Left lobe of liver (tissue), 2 donors: ENCODE results near the gene FMC1. TPM values are rescaled to one million over a fixed set of nuclear protein-coding genes. Genes with fewer than 3 reads are reported as not detected.
"Not testable (repeated sequence)": the region's sequence is repeated elsewhere in the genome, so short reads cannot be mapped to it uniquely, and the experiment has no call there.

Source experiments
- ATAC-seq: fragments of 200-7000 bp; cut with Tn5 transposase; one replicate; pipeline ENCODE4 v1.9.1; 2020; ENCODE audit warnings: mild to moderate bottlenecking, moderate library complexity
- DNase-seq: peaks from one replicate; pipeline ENCODE4 v3.0.0-alpha.2; 2020; ENCODE audit warnings: low spot score
- total RNA-seq: library from RNA; stranded (reverse); gene quantifications from one replicate; pipeline ENCODE4 v1.2.1, GENCODE V29; 2021
- donor health status: DM: no; HTN: no; CAD: no; lungs with moderate emphysema.
- donor health status: DM: no; HTN: yes; CAD: no.

The FMC1 gene, protein sequence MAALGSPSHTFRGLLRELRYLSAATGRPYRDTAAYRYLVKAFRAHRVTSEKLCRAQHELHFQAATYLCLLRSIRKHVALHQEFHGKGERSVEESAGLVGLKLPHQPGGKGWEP
- 12.1 TPM for total RNA-seq

DNA sequence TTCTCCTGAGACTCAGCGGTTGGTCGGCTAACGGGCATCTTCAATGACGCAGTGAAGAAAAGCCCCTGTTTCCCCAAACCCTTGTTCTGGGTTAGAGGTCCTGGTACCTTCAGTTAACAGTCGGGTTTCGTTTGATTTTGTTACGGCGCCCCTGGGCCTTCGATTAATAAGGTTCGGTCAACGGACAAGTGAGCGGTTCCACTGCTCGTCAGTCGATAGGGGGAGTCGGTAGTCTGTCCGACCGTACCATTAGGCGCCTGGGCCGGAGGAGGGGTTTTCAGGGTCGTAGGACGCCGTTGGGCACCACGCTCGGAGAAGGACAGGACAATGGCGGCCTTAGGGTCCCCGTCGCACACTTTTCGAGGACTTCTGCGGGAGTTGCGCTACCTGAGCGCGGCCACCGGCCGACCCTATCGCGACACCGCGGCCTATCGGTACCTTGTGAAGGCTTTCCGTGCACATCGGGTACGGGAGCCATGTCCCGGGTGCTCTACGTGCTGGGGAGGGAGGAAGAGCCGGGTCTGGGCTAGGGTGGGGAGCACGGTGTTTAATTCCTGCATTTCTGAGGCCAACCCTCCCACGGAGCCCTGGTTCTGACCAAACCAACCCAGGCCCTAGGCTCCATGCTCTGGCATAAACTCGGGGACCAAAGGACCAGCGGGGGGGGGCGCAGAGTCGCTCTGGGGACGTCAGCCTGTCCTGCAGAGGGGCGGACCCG is at the start of gene FMC1:
Gene FMC1, plus strand, starts transcription at position 280 of the 718 bp plus-strand sequence. Its CDS starts 48 bp downstream, at position 328.
- peak; percentile 82 for ATAC-seq
- peak; percentile 95 for DNase-seq

DNA sequence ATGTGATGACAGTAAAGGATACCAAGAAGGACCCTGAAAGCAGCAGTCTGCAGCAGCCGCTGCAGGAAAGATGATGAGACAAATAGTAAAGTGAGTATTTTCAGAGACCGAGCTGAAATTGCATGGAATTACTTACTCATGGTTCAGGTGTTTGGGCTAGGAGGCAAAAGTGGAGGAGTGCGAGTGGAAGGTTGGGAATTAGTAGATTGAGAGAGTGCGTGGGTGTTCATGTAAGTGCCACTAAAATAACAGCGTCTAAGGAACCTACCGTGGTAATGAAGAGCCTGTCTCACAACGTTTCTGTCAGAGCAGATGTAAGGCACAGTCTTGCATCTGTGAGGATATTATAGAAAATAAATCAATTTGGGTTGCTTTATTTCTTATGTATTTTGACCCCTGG is 48.3 kb upstream of the FMC1 start:
- ATAC-seq (no peak), DNase-seq (no peak)

- ATAC-seq: no peak
- no peak for DNase-seq
These were observed 47.6 kb upstream of the FMC1 start for GRCh38 chr7:139293534-139293933.

DNA sequence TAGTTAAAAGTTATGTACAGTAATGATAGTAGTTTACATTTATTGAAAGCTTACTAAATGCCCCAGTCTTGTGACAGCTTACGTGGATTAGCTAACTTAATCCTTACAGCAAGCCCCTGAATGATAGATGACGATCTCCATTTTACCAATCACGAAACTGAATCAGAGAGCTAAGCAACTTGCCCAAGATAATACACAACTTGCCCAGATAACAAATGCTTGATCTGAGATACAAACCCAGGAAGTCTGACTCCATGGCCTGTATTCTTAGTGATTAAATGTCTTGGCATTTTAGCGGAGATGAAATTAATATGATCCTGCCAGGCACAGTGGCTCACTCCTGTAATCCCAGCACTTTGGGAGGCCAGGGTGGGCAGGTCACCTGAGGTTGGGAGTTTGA is 46.9 kb upstream of the FMC1 start:
- ATAC-seq (no peak), DNase-seq (no peak)

DNA sequence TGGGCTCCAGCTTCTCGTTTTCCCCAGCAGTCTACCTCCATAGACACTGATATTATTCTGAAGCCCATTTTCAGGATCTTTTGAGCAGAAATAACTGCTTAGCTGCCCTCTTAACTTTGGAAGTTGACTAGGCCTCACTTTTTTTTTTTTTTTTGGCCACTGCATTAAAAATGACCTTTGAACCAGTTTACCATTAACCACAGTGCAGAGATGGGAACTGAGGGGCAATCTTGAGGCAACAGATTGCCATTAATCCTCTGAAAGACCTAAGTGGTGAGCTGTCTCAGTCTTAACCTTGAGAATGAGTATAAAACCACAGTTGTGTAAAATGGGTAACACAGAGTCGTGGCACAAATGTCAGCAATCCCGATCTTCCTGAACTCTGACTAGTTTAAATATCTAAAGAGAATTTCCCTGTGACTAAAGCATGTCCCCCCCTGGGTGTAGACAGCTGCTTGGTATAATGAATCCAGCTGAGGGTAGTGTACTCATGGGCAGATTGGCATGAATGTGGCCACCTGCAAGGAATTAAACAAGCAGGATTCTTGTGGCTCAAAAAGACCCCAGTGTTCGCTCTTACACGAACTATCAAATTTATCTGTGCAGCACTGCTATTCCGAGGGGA is 46.1 kb upstream of the FMC1 start:
- ATAC-seq: peak; percentile 27
- DNase-seq: no peak

DNA sequence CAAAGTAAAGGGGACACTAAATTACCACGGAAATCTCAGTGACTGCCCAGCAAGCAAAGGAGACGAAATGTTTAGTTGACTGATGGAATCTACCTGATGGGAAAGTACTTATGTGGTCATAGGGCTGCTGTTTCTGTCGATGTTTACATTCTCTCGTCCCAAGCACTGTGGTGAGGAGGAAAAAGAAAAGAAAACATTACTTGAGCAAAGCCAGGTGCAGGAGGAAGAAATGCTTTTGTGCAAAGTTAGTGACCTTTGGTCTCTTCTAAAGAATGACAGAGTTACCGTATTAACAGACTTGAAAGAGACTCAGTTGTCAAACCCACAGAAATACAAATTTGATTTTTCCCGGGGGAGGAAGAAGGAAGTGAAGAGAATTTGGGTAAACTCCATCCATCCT is 43.3 kb upstream of the FMC1 start:
- DNase-seq: no peak
- ATAC-seq: no peak

DNA sequence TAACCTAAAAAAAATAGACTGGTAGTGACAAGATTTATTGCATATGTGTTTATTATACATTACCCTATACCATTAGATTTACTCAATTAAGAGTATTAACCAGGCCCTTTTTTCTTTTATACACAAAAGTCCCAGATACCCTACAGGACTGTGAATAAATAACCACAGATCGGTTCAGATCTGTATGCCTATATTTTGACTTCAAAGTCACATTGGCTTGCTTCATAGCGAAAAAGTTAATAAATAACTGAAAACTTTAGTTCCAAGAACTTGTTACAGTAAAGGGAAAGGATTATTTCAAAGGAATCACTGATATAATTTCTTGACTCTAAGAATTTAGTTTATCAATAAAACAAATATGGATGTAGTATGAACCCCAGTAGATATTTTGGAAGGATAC is 41.8 kb upstream of the FMC1 start:
- ATAC-seq (peak; percentile 50), DNase-seq (no peak)

- ATAC-seq (no peak), DNase-seq (no peak)
These were observed 40.7 kb upstream of the FMC1 start for GRCh38 chr7:139300390-139300789.

GRCh38 chr7:139304517-139304916 is 36.6 kb upstream of the FMC1 start:
- DNase-seq: no peak

DNA sequence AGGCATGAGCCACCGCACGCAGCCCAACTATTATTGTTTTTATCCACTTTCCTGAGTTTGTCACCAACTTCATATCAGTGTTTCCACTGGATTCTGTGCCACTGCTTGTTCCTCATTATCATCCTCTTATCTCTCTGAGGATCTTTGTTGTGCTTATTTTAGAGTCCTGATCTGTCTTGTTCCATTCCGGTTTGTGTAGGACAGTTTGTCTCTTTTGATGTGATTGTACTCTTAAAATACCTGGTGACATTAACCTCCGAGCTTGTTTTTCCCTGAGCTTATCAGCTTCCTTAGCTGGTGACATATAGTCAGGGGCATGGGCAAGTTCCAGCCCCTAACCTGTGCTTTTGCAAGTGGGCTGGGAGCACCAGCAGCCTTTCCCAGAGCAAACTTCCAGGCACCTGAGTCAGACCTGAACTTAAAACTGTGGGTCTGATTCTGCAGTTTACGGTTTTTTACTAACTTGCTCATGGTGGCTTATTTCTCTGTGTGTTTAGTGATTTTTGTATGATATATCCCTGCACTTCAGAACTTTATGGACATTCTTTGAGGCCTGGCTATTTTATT is 23.1 kb upstream of the FMC1 start:
- ATAC-seq (no peak), DNase-seq (peak; percentile 18)

More at GRCh38 chr7:139304517-139304916, 36.6 kb upstream of the FMC1 start:
- no peak for ATAC-seq

DNA sequence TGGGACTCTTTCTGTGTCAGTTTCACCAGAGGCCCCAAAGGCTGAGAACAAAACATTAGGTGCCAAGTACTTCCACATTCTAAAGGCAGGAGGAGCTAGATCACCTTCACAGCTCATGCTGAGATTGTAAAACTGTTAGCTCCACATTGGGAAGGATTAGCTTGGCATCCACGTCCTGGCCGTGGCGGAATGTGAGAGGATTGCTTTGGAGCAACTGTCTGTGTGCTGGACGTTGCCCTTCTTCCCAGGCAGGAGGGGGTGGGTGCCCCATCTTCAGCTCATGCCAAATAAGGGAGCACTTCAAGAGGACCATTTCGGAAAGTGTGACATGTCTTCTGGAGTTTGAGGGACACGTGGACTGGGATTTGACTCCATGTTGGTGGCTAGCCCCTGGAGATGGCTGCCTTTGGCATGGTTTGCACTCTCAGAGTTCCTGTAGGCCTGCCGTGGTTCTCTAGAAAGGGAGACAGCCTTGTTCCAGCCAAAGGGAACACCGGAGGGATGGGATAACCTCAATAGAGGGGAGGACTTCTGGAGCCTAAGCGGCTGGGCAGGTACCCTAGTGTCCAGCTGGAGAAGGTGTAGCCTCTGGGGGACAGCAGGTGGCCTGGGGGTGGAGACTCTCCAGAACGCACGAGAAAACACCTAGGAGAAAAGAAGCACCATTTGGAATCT is 19.9 kb upstream of the FMC1 start:
- ATAC-seq: peak; percentile 64
- DNase-seq: peak; percentile 37

DNA sequence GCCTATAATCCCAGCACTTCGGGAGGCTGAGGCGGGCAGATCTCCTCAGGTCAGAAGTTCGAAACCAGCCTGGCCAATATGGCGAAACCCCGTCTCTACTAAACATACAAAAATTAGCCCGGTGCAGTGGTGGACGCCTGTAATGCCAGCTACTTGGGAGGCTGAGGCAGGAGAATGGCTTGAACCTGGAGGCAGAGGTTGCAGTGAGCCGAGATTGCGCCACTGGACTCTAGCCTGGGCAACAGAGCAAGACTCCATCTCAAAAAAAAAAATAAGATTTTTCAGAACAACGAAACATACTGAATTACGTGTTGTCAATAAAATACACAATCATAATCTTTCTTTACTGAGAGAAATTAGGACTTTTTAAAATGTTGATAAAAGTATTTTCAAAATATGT is 16.4 kb upstream of the FMC1 start:
- not testable (repeated sequence) for ATAC-seq, DNase-seq

DNA sequence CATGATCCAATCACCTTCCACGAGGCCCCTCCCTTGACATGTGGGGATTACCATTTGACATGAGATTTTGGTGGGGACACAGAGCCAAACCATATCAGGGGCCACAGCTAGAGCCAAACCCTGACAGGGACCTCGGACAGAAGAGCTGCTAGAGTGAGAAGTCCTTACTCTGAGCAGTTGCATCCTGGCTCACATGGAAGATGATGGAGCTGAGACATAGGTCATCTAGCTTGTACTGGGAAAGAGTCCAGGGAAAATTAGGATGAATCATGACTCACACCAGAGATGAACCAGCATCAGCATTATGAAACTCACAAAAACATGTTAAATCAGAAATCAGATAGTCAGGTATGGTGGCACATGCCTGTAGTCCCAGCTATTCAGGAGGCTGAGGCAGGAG is 12.8 kb upstream of the FMC1 start:
- ATAC-seq: no peak
- peak; percentile 22 for DNase-seq

DNA sequence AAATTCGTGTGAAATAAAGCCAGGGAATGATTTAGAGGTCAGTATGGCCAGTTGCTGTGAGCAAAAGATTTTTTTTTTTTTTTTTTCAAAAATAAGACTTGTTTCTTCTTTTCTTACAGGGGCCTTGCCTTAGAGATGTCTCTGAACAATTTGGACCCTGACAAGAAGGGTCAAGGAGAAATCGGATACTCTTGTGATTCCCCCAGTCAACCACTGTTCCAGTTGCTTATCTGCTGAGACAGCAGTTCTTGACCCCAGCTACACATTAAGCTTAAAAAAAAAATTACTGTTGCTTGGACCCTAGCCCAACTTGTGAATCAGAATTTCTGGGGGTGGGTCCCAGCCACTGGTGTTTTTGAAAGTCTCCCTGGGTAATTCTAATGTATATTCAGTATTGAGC is 12.0 kb upstream of the FMC1 start:
- DNase-seq (no peak), ATAC-seq (no peak)

DNA sequence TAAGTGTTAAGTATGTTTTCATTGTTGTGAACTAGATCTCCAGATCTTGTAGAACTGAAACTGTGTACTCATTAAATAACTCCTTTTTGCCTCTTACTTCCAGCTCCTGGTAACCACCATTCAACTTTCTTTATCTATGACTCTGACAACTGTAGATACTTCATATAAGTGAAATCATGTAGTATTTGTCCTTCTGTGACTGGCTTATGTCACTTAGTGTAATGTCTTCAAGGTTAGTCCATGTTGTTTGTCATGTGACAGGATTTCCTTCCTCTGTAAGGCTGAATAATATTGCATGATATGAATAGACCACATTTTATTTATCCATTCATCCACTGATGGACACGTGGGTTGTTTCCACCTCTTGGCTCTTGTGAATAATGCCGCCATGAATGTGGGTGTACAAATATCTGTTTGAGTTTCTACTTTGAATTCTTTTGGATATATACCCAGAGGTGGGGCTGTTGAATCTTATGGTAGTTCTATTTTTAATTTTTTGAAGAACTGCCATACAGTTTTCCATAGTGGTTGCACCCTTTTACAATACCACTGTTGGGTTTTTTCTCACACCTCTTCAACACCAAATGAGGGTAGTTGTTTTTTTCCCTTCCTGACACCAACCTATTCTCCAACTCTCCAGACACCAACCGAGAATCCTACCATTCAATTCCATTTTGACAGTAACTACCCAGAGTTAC is 10.7 kb upstream of the FMC1 start:
- no peak for ATAC-seq

GRCh38 chr7:139332697-139333359 is 8.3 kb upstream of the FMC1 start:
- DNase-seq: no peak
- ATAC-seq: no peak

More for the DNA sequence above, 10.7 kb upstream of the FMC1 start:
- no peak for DNase-seq

- DNase-seq, ATAC-seq: not testable (repeated sequence)
These were observed 7.7 kb upstream of the FMC1 start for GRCh38 chr7:139333443-139333842.

DNA sequence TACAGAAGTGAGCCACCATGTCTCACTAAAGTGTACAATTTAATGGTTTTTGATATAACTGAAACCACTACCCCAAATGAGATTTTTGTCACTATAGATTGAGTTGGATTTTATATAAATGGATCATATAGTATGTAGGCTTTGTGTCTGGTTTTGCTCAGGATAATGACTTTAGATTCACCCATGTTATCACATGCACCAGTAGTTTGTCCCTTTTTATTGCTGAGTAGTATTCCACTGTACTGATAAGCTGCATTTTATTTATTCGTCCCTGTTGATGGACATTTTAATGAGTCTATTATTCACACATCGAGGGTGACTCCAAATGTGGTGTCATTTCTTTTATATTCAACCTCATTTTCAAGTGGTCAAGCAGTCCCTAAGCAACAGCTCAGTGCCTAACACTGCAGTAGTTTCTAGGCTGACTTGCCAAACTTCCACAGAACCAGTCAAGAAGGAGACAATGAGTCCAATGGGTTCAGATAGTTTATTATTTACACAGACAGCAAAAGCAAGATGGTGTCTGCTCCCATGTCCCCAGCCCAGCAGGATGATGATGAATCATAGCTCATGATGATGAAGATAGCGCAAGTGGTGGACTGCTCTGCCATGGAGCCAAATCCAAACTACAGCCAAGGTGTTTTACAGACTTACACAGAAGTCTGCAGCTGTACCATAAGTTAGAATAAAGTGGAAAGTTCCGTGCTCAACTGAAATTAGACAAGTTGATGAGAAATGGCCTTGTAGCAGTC is 6.6 kb upstream of the FMC1 start:
- no peak for ATAC-seq
- DNase-seq: no peak

DNA sequence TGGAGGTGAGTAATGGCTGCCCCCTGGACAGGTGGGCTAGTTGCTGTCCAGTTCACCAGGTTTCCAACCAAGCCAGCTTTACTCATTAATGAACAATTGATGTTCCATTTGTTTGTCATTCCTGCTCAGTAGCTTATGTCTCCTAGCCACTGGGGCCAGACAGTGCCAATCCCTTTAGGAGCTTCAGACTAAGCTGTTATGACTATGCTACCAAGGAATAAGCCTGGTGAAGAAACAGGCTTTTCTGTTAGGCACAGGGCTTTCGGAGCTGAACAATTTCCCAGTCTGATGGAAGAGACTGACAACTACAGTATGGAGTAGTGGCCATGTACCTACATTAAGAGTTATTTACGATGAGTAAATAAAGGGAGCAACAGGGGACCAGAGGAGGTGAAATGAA is 2.1 kb upstream of the FMC1 start:
- ATAC-seq (no peak), DNase-seq (no peak)

DNA sequence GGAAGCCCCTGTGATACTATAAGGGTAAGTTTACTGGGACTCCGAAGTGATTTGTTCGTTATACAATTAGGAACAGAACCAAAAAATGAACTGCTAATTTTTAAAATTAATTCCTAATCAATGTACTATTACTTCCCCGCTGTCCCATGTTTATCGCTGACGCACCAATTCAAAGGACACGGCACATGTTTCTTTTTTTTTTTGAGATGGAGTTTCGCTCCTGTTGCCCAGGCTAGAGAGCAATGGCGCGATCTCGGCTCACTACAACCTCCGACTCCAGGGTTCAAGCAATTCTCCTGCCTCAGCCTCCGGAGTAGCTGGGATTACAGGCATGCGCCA is 1.5 kb upstream of the FMC1 start:
- no peak for ATAC-seq
- peak; percentile 33 for DNase-seq
